HepG2 (cell line): ENCODE data around the gene KLHL12.

ENCODE experiments used
- ATF2 ChIP-seq: sonication (generic); formaldehyde crosslinking; IDR thresholded peaks from 2 replicates; pipeline ENCODE4 v1.4.0; 2020; ENCODE audit warnings: missing genetic modification reagents
- DPF2 ChIP-seq: sonication (generic); formaldehyde crosslinking; IDR thresholded peaks from 2 replicates; pipeline ENCODE4 v1.4.0; 2020; ENCODE audit warnings: mild to moderate bottlenecking, low read depth, missing genetic modification reagents, borderline replicate concordance
- EP300 ChIP-seq, 3 experiments: sonication (generic) in 1 of 3; formaldehyde crosslinking in 1 of 3; IDR thresholded peaks; 2 replicates each; pipeline versions ENCODE4 v1.5.1 to v1.6.1; 2011 to 2020; ENCODE audit warnings: low read depth in 2 of 3, low read length in 2 of 3, borderline replicate concordance in 1 of 3, improper control_type of control experiment in 1 of 3, mild to moderate bottlenecking in 1 of 3, missing genetic modification reagents in 1 of 3, moderate library complexity in 1 of 3
- FOXK1 ChIP-seq: sonication (generic); formaldehyde crosslinking; IDR thresholded peaks from 2 replicates; pipeline ENCODE4 v1.4.0; 2020; ENCODE audit warnings: low read depth, missing genetic modification reagents, borderline replicate concordance
- FOXM1 ChIP-seq: sonication (generic); formaldehyde crosslinking; IDR thresholded peaks from 2 replicates; pipeline ENCODE4 v1.5.0; 2020; ENCODE audit warnings: missing genetic modification reagents
- KLF11 ChIP-seq: IDR thresholded peaks from 2 replicates; pipeline ENCODE4 v1.6.1; 2016; ENCODE audit warnings: missing compliant biosample characterization
- MEIS2 ChIP-seq: sonication (generic); formaldehyde crosslinking; IDR thresholded peaks from 2 replicates; pipeline ENCODE4 v1.9.0; 2021; ENCODE audit warnings: mild to moderate bottlenecking, missing genetic modification reagents
- NFRKB ChIP-seq: fragments of 450-650 bp; IDR thresholded peaks from 2 replicates; pipeline ENCODE4 v1.6.1; 2017
- PAX8 ChIP-seq: sonication (generic); formaldehyde crosslinking; IDR thresholded peaks from 2 replicates; pipeline ENCODE4 v1.8.0; 2022; ENCODE audit warnings: mild to moderate bottlenecking, missing genetic modification reagents, borderline replicate concordance
- RBM39 ChIP-seq: fragments of 200-400 bp; formaldehyde crosslinking; IDR thresholded peaks from one replicate; pipeline ENCODE4 v1.6.1; 2018; ENCODE audit warnings: antibody characterized with exemption, mild to moderate bottlenecking, low read depth, low read length; ENCODE audit not compliant: poor library complexity, severe bottlenecking
- RFX1 ChIP-seq: fragments of 450-650 bp; IDR thresholded peaks from 2 replicates; pipeline ENCODE4 v1.6.1; 2017
- SUZ12 ChIP-seq: fragments of 150-350 bp; IDR thresholded peaks from 2 replicates; pipeline ENCODE4 v1.6.1; 2014; ENCODE audit warnings: low read depth, low read length
- ZNF460 ChIP-seq: sonication (generic); formaldehyde crosslinking; IDR thresholded peaks from 2 replicates; pipeline ENCODE4 v1.5.1; 2020; ENCODE audit warnings: missing genetic modification reagents, mild to moderate bottlenecking, borderline replicate concordance

DNA sequence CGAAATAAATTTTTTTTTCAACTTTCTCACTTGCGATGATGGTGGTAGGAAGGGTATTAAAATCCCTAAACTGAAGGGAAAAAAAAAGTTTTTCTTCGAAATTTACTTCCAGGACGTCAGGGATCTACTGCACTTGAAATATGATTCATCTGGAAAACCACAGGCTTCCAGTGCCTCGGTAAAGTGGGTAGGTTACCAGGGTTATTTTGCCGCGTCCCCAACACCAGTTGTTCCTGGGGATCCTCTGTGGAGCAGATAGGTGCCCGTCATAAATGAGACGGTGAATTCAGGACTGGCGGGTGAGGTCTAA lies 38.9 kb downstream of the KLHL12 start:
- TF ChIP-seq ZNF460 (CRISPR knock-in tag) (no peak), MEIS2 (CRISPR knock-in tag) (no peak), DPF2 (CRISPR knock-in tag) (no peak), FOXK1 (CRISPR knock-in tag) (no peak), EP300 (IDR thresholded peaks at IDR 0.05; ENCODE audit: low read depth in 2 of 2, low read length in 2 of 2) (no peak), EP300 (CRISPR knock-in tag; IDR thresholded peaks at IDR 0.05; ENCODE audit: borderline replicate concordance) (no peak), RBM39 (no peak), SUZ12 (no peak), PAX8 (CRISPR knock-in tag) (no peak), NFRKB (no peak), ATF2 (no peak), RFX1 (no peak), FOXM1 (CRISPR knock-in tag) (no peak), KLF11 (CRISPR knock-in tag) (no peak)
